Middle frontal gyrus (tissue), 1 donor: Measurements from ENCODE around the gene TRIM43.
"Not testable (repeated sequence)": the region's sequence is repeated elsewhere in the genome, so short reads cannot be mapped to it uniquely, and the experiment has no call there.

ENCODE experiments used
- DNase-seq: peaks from one replicate; pipeline ENCODE4 v3.0.0-alpha.2; 2015; ENCODE audit warnings: low spot score; ENCODE audit errors: extremely low spot score

TRIM43 gene

DNA sequence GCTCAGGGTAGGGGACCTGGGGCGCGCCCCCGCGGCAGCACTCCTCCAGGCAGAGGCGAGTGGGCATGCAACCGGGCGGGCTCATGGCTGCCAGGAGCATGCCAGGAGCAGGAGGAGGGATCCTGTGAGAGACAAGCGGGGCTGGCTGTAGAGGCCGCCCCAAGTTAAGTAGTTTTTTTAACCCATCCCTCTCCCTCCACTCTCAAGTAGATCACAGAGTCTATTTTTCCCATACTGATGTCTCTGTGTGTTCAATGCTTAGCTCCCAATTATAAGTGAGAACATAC, 49.4 kb downstream of the TRIM43 start:
- DNase-seq, result not testable (repeated sequence)

- DNase-seq, result not testable (repeated sequence)
Observed at GRCh38 chr2:95641787-95642186, 50.0 kb downstream of the TRIM43 start.

- not testable (repeated sequence) for DNase-seq
Observed at GRCh38 chr2:95642360-95642759, 50.6 kb downstream of the TRIM43 start.

DNA sequence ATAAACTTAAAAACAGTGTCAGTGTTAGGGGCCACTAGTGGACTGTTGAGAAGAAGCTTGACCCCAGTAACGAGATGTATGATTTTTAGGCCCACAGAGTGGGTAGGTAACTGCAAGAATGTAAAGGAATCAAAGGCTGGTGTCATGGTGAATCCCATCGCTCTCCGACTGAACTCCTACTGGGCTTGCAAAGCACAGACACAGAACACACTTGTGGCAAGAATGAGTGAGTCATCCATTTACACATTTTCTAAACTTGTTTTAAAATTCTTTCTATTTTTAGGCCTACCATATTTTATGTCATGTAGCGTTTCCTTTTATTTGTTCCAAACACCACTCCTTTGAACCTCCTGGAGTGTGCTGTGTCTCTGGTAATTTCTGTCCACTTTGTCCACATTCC, 51.1 kb downstream of the TRIM43 start:
- DNase-seq, result not testable (repeated sequence)

DNA sequence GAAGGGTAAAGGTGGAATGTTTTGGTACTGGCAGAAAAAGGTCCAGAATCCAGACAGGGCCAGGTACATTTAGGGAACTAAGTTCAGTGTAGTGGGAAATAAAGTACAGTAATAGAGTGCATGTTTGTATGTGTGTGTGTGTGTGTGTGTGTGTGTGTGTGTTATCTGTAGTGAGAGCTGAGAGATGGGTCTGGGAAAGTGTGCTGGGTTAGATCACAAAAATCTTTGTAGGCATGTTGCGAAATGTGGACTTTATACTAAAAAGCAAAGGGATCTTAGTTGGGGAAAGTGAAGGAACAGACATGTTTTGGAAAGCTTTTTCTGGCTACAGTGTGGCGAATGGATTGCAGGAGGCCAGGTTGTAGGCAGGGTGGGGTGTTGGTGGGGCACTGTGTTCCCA, 53.5 kb downstream of the TRIM43 start:
- not testable (repeated sequence) for DNase-seq

GRCh38 chr2:95646274-95646994, 54.6 kb downstream of the TRIM43 start:
- not testable (repeated sequence) for DNase-seq

GRCh38 chr2:95648894-95649544, 57.2 kb downstream of the TRIM43 start:
- not testable (repeated sequence) for DNase-seq
